Activated naive CD4-positive, alpha-beta T cell treated with anti-CD3 and anti-CD28 coated beads, Interleukin-2, amount 10 ng/mL, durations not matched to agents 7 days and 5 days (primary cell): ENCODE measurements around the gene RECK.
"Not testable (repeated sequence)": the region's sequence is repeated elsewhere in the genome, so short reads cannot be mapped to it uniquely, and the experiment has no call there.

Experiments used
- CTCF ChIA-PET: fragments of 350-600 bp; sonication (Branson Sonifier 250); formaldehyde crosslinking; loops from one replicate; lab custom pipeline; 2021; ENCODE audit warnings: antibody characterized with exemption; lab: Charles Lee
- DNase-seq: peaks from one replicate; pipeline ENCODE4 v3.0.0-alpha.2; 2020
- H3K27ac Mint-ChIP-seq: one replicate; pipeline ENCODE4 v1.8.0; 2021; ENCODE audit warnings: mild to moderate bottlenecking, moderate library complexity, mixed read lengths
- H3K27me3 Mint-ChIP-seq: one replicate; pipeline ENCODE4 v1.8.0; 2021; ENCODE audit warnings: mild to moderate bottlenecking, mixed read lengths
- H3K36me3 Mint-ChIP-seq: one replicate; pipeline ENCODE4 v1.8.0; 2021; ENCODE audit warnings: mixed read lengths
- H3K4me1 Mint-ChIP-seq: one replicate; pipeline ENCODE4 v1.8.0; 2021; ENCODE audit warnings: mixed read lengths
- H3K4me3 Mint-ChIP-seq: one replicate; pipeline ENCODE4 v1.8.0; 2021; ENCODE audit warnings: mild to moderate bottlenecking, moderate library complexity, mixed read lengths
- H3K9me3 Mint-ChIP-seq: one replicate; pipeline ENCODE4 v1.8.0; 2021; ENCODE audit warnings: mixed read lengths

Gene RECK

DNA sequence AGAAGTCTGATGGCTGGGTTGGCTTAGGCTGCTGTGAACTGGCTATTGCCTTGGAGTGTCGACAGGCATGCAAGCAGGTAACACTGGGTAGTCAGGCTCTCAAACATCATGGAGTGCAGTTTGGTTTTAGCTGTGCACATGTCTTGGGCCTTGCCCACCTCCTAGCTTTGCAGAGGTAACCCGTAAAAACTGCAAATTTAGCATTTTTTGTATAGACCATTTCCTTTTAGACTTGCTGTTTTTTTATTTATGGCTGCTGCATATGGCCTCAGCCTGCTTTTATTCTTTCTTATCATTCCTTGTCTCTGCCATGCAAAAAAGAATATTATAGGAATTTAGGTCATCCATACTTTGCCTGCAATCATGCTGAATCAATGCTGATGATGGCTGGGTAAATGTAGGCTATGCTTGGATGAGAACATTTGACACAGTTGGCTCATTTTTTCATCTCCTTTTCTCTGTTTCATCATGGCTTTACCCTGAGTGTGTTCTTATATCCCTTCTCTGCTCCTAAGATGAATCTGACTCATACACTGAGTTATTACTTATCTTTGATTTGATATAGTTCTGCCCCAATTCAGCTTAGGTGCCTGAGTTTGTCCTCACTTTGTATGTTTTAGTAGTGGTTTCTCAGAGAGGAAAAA lies 27.2 kb downstream of the RECK start:
- no peak for DNase-seq
- Mint-ChIP-seq H3K9me3 (no peaks in the 10 kb centered on the region), H3K4me1 (no peaks in the 10 kb centered on the region), H3K27me3 (no peaks in the 10 kb centered on the region), H3K27ac (no peak overlapping the region), H3K36me3 (peaks cover 11% of the 10 kb centered on the region), H3K4me3 (no peak overlapping the region)
- CTCF ChIA-PET, result interaction anchor here (1.2 kb wide), 1 partner anchor 47 kb away, joined by 3 read pairs; no protein-coding TSS in a partner anchor

DNA sequence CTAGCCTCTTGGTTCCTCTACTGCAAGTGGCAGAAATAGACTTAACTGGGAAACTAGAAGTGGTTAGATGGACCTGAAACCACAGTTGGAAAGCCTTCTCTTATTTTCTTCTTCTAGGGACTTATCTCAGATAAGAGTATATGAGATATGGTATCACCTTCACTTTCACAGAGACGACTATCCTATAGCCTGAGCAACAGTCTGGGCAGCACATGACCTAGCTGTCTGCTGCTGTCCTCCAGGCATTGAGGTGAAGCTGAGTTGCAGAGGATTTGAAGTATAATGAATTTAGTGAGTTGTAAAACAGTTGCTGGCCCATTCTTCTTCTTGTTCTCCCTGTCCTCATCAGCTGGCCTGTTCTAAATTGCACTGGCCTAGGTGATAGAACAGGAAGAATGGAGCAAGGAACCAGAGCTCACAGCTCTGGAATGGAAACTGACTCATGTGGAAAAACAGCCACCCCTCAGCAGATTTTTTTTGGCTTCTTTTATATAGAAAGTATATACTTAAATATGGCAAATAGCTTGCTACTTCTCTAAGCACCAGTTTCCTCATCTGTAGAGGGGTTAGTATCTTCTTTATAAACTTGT lies 27.8 kb downstream of the RECK start:
- no peaks in the 10 kb centered on the region for H3K4me1 Mint-ChIP-seq
- H3K27ac Mint-ChIP-seq, result no peak overlapping the region
- CTCF ChIA-PET, result interaction anchor here (1.2 kb wide), 1 partner anchor 46 kb away, joined by 3 read pairs; no protein-coding TSS in a partner anchor

DNA sequence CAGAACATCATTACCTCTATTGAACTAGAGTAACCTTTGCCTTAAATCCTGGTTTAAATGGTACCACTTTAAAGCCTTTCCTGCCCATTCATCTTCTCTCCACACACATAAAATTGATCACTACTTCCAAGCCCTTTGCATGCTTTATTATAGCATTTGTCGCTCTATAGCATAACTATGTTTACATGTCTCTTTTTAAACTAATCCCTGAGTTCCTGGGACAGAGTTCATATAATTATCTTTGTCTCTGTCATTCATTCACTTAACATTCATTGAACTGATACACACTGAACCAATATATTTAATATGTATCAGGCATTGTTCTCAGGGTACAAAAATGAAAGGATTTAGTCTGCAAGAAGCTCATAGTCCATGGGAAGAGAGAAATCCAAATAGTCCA lies 37.3 kb downstream of the RECK start:
- no peaks in the 10 kb centered on the region for H3K27me3 Mint-ChIP-seq
- no peaks in the 10 kb centered on the region for H3K4me1 Mint-ChIP-seq
- CTCF ChIA-PET, result interaction anchor here (0.6 to 1.4 kb wide), 3 partner anchors 51 to 119 kb away, joined by 3 to 4 read pairs (median 3); no protein-coding TSS in a partner anchor
- DNase-seq, result no peak
- no peaks in the 10 kb centered on the region for H3K9me3 Mint-ChIP-seq
- no peak overlapping the region for H3K27ac Mint-ChIP-seq
- no peaks in the 10 kb centered on the region for H3K36me3 Mint-ChIP-seq
- H3K4me3 Mint-ChIP-seq, result no peak overlapping the region

More for the DNA sequence above, 27.8 kb downstream of the RECK start:
- no peaks in the 10 kb centered on the region for H3K27me3 Mint-ChIP-seq
- no peaks in the 10 kb centered on the region for H3K9me3 Mint-ChIP-seq
- no peak overlapping the region for H3K4me3 Mint-ChIP-seq
- no peak for DNase-seq
- peaks cover 11% of the 10 kb centered on the region for H3K36me3 Mint-ChIP-seq

DNA sequence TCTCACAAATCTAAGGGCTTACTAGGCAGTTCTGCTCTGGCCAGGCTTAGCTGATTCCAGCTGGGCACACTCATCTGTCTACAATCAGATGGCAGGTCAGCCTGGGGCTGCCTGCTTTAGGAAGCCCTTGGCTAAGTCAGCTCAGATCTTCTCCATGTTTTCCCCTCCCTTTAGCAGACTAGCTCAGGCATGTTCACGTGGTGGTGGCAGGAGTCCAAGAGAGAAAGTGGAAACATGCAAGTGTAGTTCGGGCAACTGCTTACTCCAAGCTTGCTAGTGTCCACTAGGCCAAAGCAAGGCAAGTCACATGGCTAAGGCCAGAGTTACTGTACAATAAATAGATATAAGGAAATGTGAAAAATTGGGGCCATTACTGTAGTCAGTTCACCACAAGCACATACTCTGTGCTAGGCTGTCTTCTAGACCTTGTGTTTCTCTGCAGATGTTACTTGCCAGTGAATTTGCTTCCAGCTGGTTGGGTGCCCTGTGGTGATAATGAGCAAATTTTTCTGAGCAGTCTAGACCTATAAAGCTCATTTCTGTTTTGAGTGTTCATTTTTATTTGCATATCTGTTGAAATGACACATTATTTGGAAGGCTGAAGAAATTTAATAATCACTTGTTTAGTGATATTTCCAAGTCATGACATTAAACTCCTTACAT lies 38.3 kb downstream of the RECK start:
- Mint-ChIP-seq H3K4me3 (no peak overlapping the region), H3K9me3 (no peaks in the 10 kb centered on the region), H3K36me3 (no peaks in the 10 kb centered on the region), H3K4me1 (no peaks in the 10 kb centered on the region), H3K27me3 (no peaks in the 10 kb centered on the region), H3K27ac (no peak overlapping the region)
- DNase-seq, result no peak
- CTCF ChIA-PET, result interaction anchor here (0.7 to 1.4 kb wide), 4 partner anchors 20 to 120 kb away, joined by 3 to 4 read pairs (median 3); no protein-coding TSS in a partner anchor

DNA sequence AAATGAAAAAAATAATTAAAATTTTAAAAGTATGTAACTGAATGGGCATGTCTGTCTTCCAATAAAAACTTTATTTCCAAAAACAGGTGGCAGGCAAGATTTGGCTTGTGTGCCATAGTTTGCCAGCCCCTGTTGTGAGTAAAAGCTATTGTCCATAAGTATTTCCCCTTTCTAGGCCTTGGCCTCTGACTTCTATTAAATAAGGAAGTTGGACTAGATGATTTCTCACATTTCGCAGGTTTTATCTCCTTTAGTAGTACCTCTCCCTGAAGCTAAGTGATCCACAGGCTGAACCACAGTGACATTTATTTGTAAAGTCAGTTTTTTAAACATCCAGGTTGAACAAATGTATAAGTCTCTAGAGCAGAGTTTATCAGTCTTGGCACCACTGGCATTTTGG lies 41.3 kb downstream of the RECK start:
- no peaks in the 10 kb centered on the region for H3K36me3 Mint-ChIP-seq
- H3K27ac Mint-ChIP-seq, result no peak overlapping the region
- CTCF ChIA-PET, result no interaction called here
- no peaks in the 10 kb centered on the region for H3K9me3 Mint-ChIP-seq
- no peaks in the 10 kb centered on the region for H3K27me3 Mint-ChIP-seq
- no peak overlapping the region for H3K4me3 Mint-ChIP-seq
- no peak for DNase-seq
- no peaks in the 10 kb centered on the region for H3K4me1 Mint-ChIP-seq

DNA sequence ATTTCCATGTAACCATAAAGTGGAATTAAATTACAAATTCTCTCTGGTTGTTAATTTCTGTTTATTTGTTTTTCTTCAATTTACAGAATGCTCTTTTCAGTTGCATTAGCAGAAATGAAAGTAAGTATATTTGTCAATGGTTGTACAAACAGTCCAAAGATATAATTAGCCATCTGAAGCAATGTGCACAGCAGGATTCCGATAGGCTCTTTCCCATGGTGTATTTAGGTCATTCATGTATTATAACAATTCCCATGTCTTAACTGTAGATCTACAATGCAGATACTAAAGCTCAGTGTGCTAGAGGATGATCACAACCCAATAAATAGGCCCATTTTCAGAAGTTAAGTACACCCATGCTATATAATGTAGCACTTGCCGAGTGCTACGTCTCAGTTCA lies 43.8 kb downstream of the RECK start:
- CTCF ChIA-PET, result no interaction called here
- H3K36me3 Mint-ChIP-seq, result peaks cover 6% of the 10 kb centered on the region
- no peak overlapping the region for H3K4me3 Mint-ChIP-seq
- H3K9me3 Mint-ChIP-seq, result no peaks in the 10 kb centered on the region
- DNase-seq, result no peak
- no peaks in the 10 kb centered on the region for H3K27me3 Mint-ChIP-seq
- no peak overlapping the region for H3K27ac Mint-ChIP-seq
- H3K4me1 Mint-ChIP-seq, result no peaks in the 10 kb centered on the region

DNA sequence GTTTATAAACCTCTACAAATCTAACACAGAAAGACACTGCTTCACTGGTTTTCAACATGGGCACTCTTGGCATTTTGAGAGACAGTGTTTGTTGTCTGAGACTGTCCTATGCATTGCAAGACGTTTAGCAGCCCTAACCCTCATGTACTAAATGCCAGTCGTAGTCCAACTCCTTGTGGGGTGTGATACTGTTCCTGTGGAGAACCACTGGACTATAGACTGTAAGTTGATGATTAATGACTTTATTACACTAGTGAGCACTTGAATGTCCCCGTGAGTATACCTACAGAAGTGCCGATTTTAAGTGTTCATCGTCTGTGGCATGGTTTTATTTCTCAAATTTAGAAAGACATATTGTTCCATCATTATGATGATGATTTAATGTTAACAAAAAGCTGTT lies 46.2 kb downstream of the RECK start:
- H3K4me1 Mint-ChIP-seq, result no peaks in the 10 kb centered on the region
- H3K27me3 Mint-ChIP-seq, result no peaks in the 10 kb centered on the region
- CTCF ChIA-PET, result no interaction called here
- H3K4me3 Mint-ChIP-seq, result no peak overlapping the region
- peaks cover 7% of the 10 kb centered on the region for H3K9me3 Mint-ChIP-seq
- H3K36me3 Mint-ChIP-seq, result peaks cover 17% of the 10 kb centered on the region
- no peak overlapping the region for H3K27ac Mint-ChIP-seq
- DNase-seq, result no peak

DNA sequence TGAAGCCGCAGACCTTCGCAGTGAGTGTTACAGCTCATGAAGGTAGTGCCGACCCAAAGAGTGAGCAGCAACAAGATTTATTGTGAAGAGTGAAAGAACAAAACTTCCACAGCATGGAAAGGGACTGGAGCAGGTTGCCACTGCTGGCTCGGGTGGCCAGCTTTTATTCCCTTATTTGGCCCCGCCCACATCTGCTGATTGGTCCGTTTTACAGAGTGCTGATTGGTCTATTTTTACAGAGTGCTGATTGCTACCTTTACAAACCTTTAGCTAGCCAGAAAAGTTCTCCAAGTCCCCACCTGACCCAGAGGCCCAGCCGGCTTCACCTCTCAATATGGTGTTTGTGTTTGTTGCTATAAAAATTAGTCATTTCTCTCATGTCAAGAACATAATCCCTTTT lies 49.7 kb downstream of the RECK start:
- DNase-seq, result no peak
- Mint-ChIP-seq H3K36me3 (peaks cover 17% of the 10 kb centered on the region), H3K27ac (no peak overlapping the region), H3K4me3 (no peak overlapping the region), H3K9me3 (peaks cover 7% of the 10 kb centered on the region), H3K27me3 (no peaks in the 10 kb centered on the region), H3K4me1 (no peaks in the 10 kb centered on the region)
- CTCF ChIA-PET, result no interaction called here

DNA sequence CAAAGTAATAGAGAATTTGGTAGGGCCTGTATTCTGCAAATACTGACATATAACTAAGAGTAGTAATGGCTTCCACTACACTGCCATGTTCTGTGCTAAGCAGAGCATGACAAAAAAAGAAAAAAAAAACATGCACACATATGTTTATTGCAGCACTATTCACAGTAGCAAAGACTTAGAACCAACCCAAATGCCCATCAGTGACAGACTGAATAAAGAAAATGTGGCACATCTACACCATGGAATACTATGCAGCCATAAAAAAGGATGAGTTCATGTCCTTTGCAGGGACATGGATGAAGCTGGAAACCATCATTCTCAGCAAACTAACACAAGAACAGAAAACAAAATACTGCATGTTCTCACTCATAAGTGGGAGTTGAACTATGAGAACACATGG lies 50.3 kb downstream of the RECK start:
- CTCF ChIA-PET, result interaction anchor here (0.6 to 1.1 kb wide), 2 partner anchors 18 to 162 kb away, joined by 3 read pairs; no protein-coding TSS in a partner anchor
- H3K4me3 Mint-ChIP-seq, H3K27ac Mint-ChIP-seq, H3K4me1 Mint-ChIP-seq, H3K27me3 Mint-ChIP-seq, DNase-seq: not testable (repeated sequence)
- Mint-ChIP-seq H3K36me3 (peaks cover 21% of the 10 kb centered on the region), H3K9me3 (peaks cover 10% of the 10 kb centered on the region)

DNA sequence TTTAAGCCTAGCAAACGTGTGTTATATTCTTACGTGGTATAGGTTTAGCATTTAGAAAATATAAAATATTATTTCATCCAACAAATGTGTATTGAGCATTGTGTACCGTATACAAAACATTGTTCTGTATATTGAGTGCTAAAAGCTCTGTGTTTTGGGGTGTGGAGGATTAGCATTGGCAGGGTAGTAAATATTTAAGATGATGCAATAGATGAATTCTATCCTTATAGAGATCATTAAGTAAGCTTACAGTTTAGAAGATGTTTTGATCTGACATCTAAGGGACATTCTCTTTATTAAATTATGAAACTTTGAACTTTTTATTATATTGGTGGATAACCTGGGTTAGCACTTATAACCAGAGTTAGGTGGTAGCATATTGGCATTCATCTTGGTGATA lies 51.3 kb downstream of the RECK start:
- no peak for DNase-seq
- H3K9me3 Mint-ChIP-seq, result peaks cover 10% of the 10 kb centered on the region
- peaks cover 14% of the 10 kb centered on the region for H3K4me1 Mint-ChIP-seq
- H3K27ac Mint-ChIP-seq, result no peak overlapping the region
- CTCF ChIA-PET, result interaction anchor here (1.1 kb wide), 1 partner anchor 17 kb away, joined by 3 read pairs; no protein-coding TSS in a partner anchor
- H3K27me3 Mint-ChIP-seq, result no peaks in the 10 kb centered on the region
- peaks cover 24% of the 10 kb centered on the region for H3K36me3 Mint-ChIP-seq
- H3K4me3 Mint-ChIP-seq, result no peak overlapping the region

DNA sequence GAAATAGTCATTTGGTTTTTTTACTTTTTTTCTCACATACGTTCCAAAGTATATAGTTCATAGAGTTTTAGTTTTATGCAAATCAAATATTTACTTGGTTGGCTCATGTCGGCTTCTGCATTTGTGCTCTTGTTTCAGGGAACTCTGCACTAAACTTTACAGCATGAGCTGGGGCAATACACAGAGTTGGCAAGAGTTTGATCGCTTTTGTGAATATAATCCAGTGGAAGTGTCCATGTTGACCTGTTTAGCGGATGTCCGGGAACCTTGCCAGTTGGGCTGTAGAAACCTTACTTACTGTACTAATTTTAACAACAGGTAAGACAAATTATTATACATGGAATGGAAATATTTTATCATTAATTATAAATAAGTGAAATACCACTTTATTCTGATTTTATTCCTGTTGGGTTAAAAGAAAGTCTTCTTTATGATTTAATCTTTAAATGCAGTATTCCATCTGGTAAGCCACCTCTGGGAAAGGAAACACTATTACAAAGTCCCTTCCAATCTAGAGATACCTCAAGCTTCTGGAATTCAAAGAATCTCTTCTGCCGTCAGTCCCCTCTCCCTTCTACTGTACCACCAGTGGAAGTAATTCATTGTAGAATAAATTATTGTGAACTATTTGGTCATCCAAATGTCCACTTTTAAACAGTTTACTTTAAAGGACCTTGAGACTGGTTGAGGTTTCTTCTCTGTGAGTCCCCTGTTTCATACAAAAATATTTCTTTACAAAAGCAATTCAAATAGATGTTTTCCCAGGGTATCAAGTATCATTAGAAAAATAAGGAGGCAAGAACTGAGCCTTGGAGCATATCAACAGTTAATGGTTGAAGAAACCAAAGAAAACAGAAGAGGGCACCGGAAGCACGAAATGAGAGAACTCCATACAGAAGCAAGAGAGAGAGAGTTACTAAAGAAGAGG lies 54.6 kb downstream of the RECK start:
- Mint-ChIP-seq H3K27ac (peak overlapping the region; percentile 3), H3K4me3 (no peak overlapping the region)

DNA sequence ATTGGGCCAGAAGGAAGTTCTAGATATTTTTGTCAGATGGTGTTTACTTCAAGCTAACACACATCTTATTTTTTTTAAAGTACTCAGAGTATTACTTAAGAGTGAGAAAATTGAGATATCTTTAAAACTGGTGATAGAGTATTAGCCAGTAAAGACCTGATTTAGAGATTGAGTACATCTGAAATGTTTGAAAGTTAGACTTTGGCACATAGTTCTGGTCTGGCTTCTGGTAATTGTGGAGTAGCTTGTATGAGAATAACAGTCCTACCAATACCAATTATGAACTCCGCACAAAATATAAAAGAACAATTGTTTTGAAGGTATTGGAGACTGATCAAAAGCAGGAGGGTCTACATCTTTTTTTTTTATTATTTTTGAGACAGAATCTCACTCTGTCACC lies 55.3 kb downstream of the RECK start:
- Mint-ChIP-seq H3K9me3 (peaks cover 8% of the 10 kb centered on the region), H3K27ac (peak overlapping the region; percentile 55), H3K4me3 (no peak overlapping the region), H3K27me3 (no peaks in the 10 kb centered on the region), H3K4me1 (peaks cover 20% of the 10 kb centered on the region), H3K36me3 (peaks cover 13% of the 10 kb centered on the region)
- CTCF ChIA-PET, result interaction anchor here (1.1 kb wide), 1 partner anchor 75 kb away, joined by 4 read pairs; no protein-coding TSS in a partner anchor
- DNase-seq, result no peak

More for the DNA sequence above, 54.6 kb downstream of the RECK start:
- no peak for DNase-seq
- CTCF ChIA-PET, result interaction anchor here (1.1 kb wide), 1 partner anchor 75 kb away, joined by 4 read pairs; no protein-coding TSS in a partner anchor
- Mint-ChIP-seq H3K36me3 (peaks cover 19% of the 10 kb centered on the region), H3K9me3 (peaks cover 10% of the 10 kb centered on the region), H3K27me3 (no peaks in the 10 kb centered on the region), H3K4me1 (peaks cover 20% of the 10 kb centered on the region)

DNA sequence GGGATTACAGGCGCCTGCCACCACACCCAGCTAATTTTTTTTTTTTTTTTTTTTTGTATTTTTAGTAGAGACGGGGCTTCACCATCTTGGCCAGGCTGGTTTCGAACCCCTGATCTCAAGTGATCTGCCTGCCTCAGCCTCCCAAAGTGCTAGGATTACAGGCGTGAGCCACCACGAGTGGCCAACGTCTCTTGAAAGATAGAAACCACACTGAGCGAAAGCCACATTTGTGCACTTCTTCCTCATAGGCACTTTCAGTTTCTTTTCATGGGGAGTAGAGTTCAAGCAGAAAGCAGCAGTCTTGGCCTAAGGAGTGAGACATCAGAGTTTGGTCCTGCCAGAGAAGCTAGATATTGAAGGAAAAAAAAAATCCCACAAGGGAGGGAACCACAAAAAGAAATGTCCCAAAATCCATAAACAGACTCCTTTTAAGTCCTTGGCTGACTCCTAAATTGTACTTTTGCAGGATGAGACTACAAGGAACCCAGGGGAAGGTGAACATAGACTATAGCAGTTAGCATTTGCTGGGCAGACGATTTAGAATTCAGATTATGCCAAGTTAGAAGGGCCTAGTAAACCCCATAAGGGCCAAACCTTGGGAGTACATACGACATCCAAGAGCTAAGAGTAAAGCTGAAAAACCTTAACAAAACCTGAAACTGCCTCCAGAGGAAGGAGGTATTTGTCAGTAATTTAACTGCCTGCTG lies 55.9 kb downstream of the RECK start:
- peaks cover 20% of the 10 kb centered on the region for H3K4me1 Mint-ChIP-seq
- H3K36me3 Mint-ChIP-seq, result peaks cover 10% of the 10 kb centered on the region
- peak; percentile 67 for DNase-seq

More for the DNA sequence above, 55.9 kb downstream of the RECK start:
- Mint-ChIP-seq H3K27me3 (no peaks in the 10 kb centered on the region), H3K4me3 (no peak overlapping the region), H3K27ac (peak overlapping the region; percentile 90), H3K9me3 (peaks cover 4% of the 10 kb centered on the region)
- CTCF ChIA-PET, result interaction anchor here (0.8 to 1.1 kb wide), 3 partner anchors 9 to 74 kb away, joined by 3 to 4 read pairs (median 3); no protein-coding TSS in a partner anchor
